GM12878 (cell line): ENCODE results near the gene CCNT2. TPM values are rescaled to one million over a fixed set of nuclear protein-coding genes. Genes with fewer than 3 reads are reported as not detected.

Experiments
- ATAC-seq: fragments of 200-7000 bp; cut with Tn5 transposase; 3 replicates; pipeline ENCODE4 v1.9.1; 2020; ENCODE audit warnings: mild to moderate bottlenecking, moderate library complexity
- Bru-seq: library from RNA; stranded (reverse); fragments of 400-500 nt; gene quantifications from one replicate; lab custom pipeline; 2021; lab: Mats Ljungman, UMichigan
- BruChase-seq, 2 experiments: library from RNA; stranded (reverse); fragments of 400-500 nt; gene quantifications; one replicate each; lab custom pipeline; 2021; lab: Mats Ljungman, UMichigan
- BruUV-seq: library from RNA; stranded (reverse); fragments of 400-500 nt; replicated peaks from 2 replicates; lab custom pipeline; 2021; lab: Mats Ljungman, UMichigan
- CTCF ChIA-PET: fragments of 300-600 bp; sonication (Branson Sonifier 250); formaldehyde crosslinking; extraction: SDS; loops from one replicate; lab custom pipeline; 2021; ENCODE audit warnings: inconsistent platforms; lab: Yijun Ruan, JAX
- POLR2A ChIA-PET: fragments of 350-600 bp; formaldehyde crosslinking; extraction: SDS; loops from one replicate; lab custom pipeline; 2021; ENCODE audit warnings: inconsistent platforms; lab: Charles Lee
- RAD21 ChIA-PET: fragments of 300-600 bp; sonication (Branson Sonifier 250); formaldehyde crosslinking; loops from one replicate; lab custom pipeline; 2023; ENCODE audit warnings: antibody characterized with exemption; ENCODE audit not compliant: unreplicated experiment; lab: Charles Lee
- SMC1A ChIA-PET: fragments of 300-600 bp; sonication (Branson Sonifier 250); formaldehyde crosslinking; loops from one replicate; lab custom pipeline; 2023; ENCODE audit not compliant: unreplicated experiment, uncharacterized antibody; lab: Charles Lee
- DNase-seq: peaks from one replicate; pipeline ENCODE4 v3.0.0-alpha.2; 2011; ENCODE audit warnings: low read depth, low spot score
- FAIRE-seq: peaks from 3 replicates; lab custom pipeline; 2011; peaks lifted over from hg19 to GRCh38; lab: Jason Lieb, UNC
- H2AFZ ChIP-seq: 2 replicates; pipeline ENCODE4 v1.6.0; 2011; ENCODE audit warnings: low read depth, low read length, control low read depth; ENCODE audit not compliant: control insufficient read depth
- H3K27ac ChIP-seq: 2 replicates; pipeline ENCODE4 v1.5.1; 2011; ENCODE audit warnings: control low read depth; ENCODE audit not compliant: control insufficient read depth, insufficient read depth
- H3K27me3 ChIP-seq, 2 experiments: replicated peaks in 1 of 2; 2 replicates each; pipeline versions ENCODE4 v1.6.0 to v1.6.1; 2011; ENCODE audit warnings: low read length in 1 of 2; ENCODE audit not compliant: control insufficient read depth in 2 of 2, insufficient read depth in 2 of 2
- H3K36me3 ChIP-seq, 2 experiments: 2 replicates each; pipeline ENCODE4 v1.5.1; 2011; ENCODE audit warnings: low read length in 1 of 2; ENCODE audit not compliant: control insufficient read depth in 2 of 2, insufficient read depth in 2 of 2
- H3K4me1 ChIP-seq: 2 replicates; pipeline ENCODE4 v1.6.1; 2011; ENCODE audit warnings: mild to moderate bottlenecking, low read length, moderate library complexity, mixed read lengths; ENCODE audit not compliant: control insufficient read depth, insufficient read depth
- H3K4me2 ChIP-seq: 2 replicates; pipeline ENCODE4 v1.6.0; 2011; ENCODE audit warnings: control low read depth; ENCODE audit not compliant: control insufficient read depth, insufficient read depth
- H3K4me3 ChIP-seq: fragments of 200-600 bp; sonication (generic); 2 replicates; pipeline ENCODE4 v1.5.1; 2016
- H3K79me2 ChIP-seq: 2 replicates; pipeline ENCODE4 v1.6.0; 2011; ENCODE audit warnings: low read length; ENCODE audit not compliant: control insufficient read depth, insufficient read depth
- H3K9ac ChIP-seq: 2 replicates; pipeline ENCODE4 v1.8.0; 2011; ENCODE audit warnings: low read length, control low read depth, mixed read lengths; ENCODE audit not compliant: control insufficient read depth, insufficient read depth
- H3K9me3 ChIP-seq: replicated peaks from 3 replicates; pipeline ENCODE4 v1.5.1; 2011; ENCODE audit warnings: mild to moderate bottlenecking, low read length; ENCODE audit not compliant: control insufficient read depth, insufficient read depth
- H4K20me1 ChIP-seq: 2 replicates; pipeline ENCODE4 v1.6.0; 2011; ENCODE audit not compliant: control insufficient read depth, insufficient read depth
- ATF3 ChIP-seq: IDR thresholded peaks from 2 replicates; pipeline ENCODE4 v1.6.1; 2011; ENCODE audit warnings: low read depth, mild to moderate bottlenecking, low read length, moderate library complexity, borderline replicate concordance; ENCODE audit errors: extremely low read depth
- CEBPB ChIP-seq, 2 experiments: fragments of 150-350 bp in 1 of 2; IDR thresholded peaks; 2 replicates each; pipeline ENCODE4 v1.6.1; 2012 to 2014; ENCODE audit warnings: low read depth in 2 of 2, low read length in 2 of 2, borderline replicate concordance in 1 of 2, inconsistent platforms in 1 of 2
- MEF2A ChIP-seq: IDR thresholded peaks from 2 replicates; pipeline ENCODE4 v1.6.1; 2011; ENCODE audit warnings: low read depth, mild to moderate bottlenecking, low read length, moderate library complexity; ENCODE audit not compliant: insufficient read depth
- NFXL1 ChIP-seq: fragments of 450-650 bp; IDR thresholded peaks from 2 replicates; pipeline ENCODE4 v1.6.1; 2017; ENCODE audit warnings: antibody characterized with exemption, mild to moderate bottlenecking, borderline replicate concordance
- POU2F2 ChIP-seq: IDR thresholded peaks from 3 replicates; pipeline ENCODE4 v1.6.1; 2011; ENCODE audit warnings: low read depth, mild to moderate bottlenecking, low read length, borderline replicate concordance
- RAD51 ChIP-seq: fragments of 450-650 bp; IDR thresholded peaks from 2 replicates; pipeline ENCODE4 v1.6.1; 2016; ENCODE audit warnings: moderate library complexity, mild to moderate bottlenecking, inconsistent platforms
- ZBED1 ChIP-seq: IDR thresholded peaks from 2 replicates; pipeline ENCODE4 v1.6.1; 2016; ENCODE audit warnings: borderline replicate concordance
- ZNF207 ChIP-seq: fragments of 450-650 bp; IDR thresholded peaks from 2 replicates; pipeline ENCODE4 v1.6.1; 2014; ENCODE audit warnings: antibody characterized with exemption, mild to moderate bottlenecking, borderline replicate concordance
- ZNF384 ChIP-seq: IDR thresholded peaks from 2 replicates; pipeline ENCODE4 v1.6.1; 2012; ENCODE audit warnings: low read depth, mild to moderate bottlenecking, low read length, improper control_type of control experiment, borderline replicate concordance
- ZNF687 ChIP-seq: fragments of 450-650 bp; IDR thresholded peaks from 2 replicates; pipeline ENCODE4 v1.6.1; 2017; ENCODE audit warnings: mild to moderate bottlenecking, moderate library complexity
- WGBS: methylation state at CpG from one replicate; pipeline ENCODE4 v1.1.6; 2016; ENCODE audit warnings: low lambda C conversion rate; ENCODE audit not compliant: insufficient replicate concordance, insufficient coverage; ENCODE audit errors: missing lambda C conversion rate; 5-methylcytosine and 5-hydroxymethylcytosine counted together
- in situ Hi-C: fragments of 300-500 bp; cut with MboI; formaldehyde crosslinking; loops from 9 replicates; pipeline ENCODE4 v1.14.3; 2018; ENCODE audit warnings: mixed read lengths
- intact Hi-C: fragments of 100-400 bp; cut with micrococcal nuclease; formaldehyde crosslinking; loops from one replicate; pipeline ENCODE4 v1.14.2; 2022; ENCODE audit not compliant: unreplicated experiment
- long read RNA-seq, 2 experiments: library from polyadenylated mRNA; unstranded; transcript quantifications; one replicate each; pipeline ENCODE4 v2.0.0, GENCODE V29; 2019 to 2020
- polyA minus RNA-seq, 3 experiments: library from RNA; depleted of rRNA, polyadenylated mRNA; stranded (reverse); fragments of >200 nt; gene quantifications; 2 replicates each; pipeline ENCODE4 v1.2.3, GENCODE V29; 2011
- polyA plus RNA-seq, 11 experiments: library from polyadenylated mRNA; depleted of rRNA in 4 of 11; unstranded in 6 of 11; stranded (reverse) in 5 of 11; fragments of >200 nt; fragmentation: Nextera tagmentation in 4 of 11; fragmentation: Illumina TruSeq in 1 of 11; extraction: Ambion mirVana in 4 of 11; extraction: Trizol in 1 of 11; gene quantifications; 1 replicate in 1 of 11; 2 replicates in 10 of 11; pipeline versions ENCODE4 v1.2.1 to v1.2.3, GENCODE V29; 2011 to 2016; ENCODE audit warnings: inconsistent platforms in 2 of 11, missing spikeins in 2 of 11, low read depth in 1 of 11
- total RNA-seq, 4 experiments: library from RNA; depleted of rRNA in 3 of 4; stranded (reverse); fragments of >200 nt in 3 of 4; fragmentation: Illumina TruSeq in 1 of 4; extraction: Trizol in 1 of 4; gene quantifications; 2 replicates each; pipeline versions ENCODE4 v1.2.1 to v1.2.3, GENCODE V29; 2013 to 2021
- TF ChIP-seq, protein P1 (sequence below): IDR thresholded peaks from 2 replicates; pipeline ENCODE4 v1.6.1; 2012; ENCODE audit warnings: low read depth, low read length, improper control_type of control experiment

CCNT2 gene
- total RNA-seq (2013; cell fraction: nucleolus; rRNA removed) = 188 and 206 TPM in 2 replicates
- 22.8 and 25.6 TPM in 2 replicates for total RNA-seq (2014; rRNA removed)
- 22.0 and 24.6 TPM in 2 replicates for total RNA-seq (2014; rRNA removed; fragmentation: Illumina TruSeq; extraction: Trizol)
- total RNA-seq (2021) = 21.5 and 23.5 TPM in 2 replicates
- 9.6 TPM for polyA plus RNA-seq (2011; ENCODE audit: low read depth)
- 23.6 and 33.2 TPM in 2 replicates for polyA plus RNA-seq (2011; rRNA removed)
- 10.3 and 14.0 TPM in 2 replicates for polyA plus RNA-seq (2011; cell fraction: cytosol; rRNA removed)
- 44.9 and 47.4 TPM in 2 replicates for polyA plus RNA-seq (2011; cell fraction: nucleus; rRNA removed)
- 11.0 and 12.4 TPM in 2 replicates for polyA plus RNA-seq (2012)
- polyA plus RNA-seq (2014; fragmentation: Illumina TruSeq; extraction: Trizol) = 20.6 and 24.1 TPM in 2 replicates
- polyA plus RNA-seq (2014; fragmentation: Nextera tagmentation; extraction: Ambion mirVana) = 1 to 10 TPM; 6.0 to 7.6 TPM
- 18.8 and 19.3 TPM in 2 replicates for polyA plus RNA-seq (2014; rRNA removed)
- 10 to 100 TPM; 16.5 to 16.8 TPM for polyA plus RNA-seq (2016; fragmentation: Nextera tagmentation; extraction: Ambion mirVana)
- polyA minus RNA-seq (2011; rRNA and poly(A)+ RNA removed) = 30.0 and 42.2 TPM in 2 replicates
- polyA minus RNA-seq (2011; cell fraction: cytosol; rRNA and poly(A)+ RNA removed) = 5.6 and 13.8 TPM in 2 replicates
- polyA minus RNA-seq (2011; cell fraction: nucleus; rRNA and poly(A)+ RNA removed) = 79.7 and 88.0 TPM in 2 replicates
- Bru-seq, nascent RNA = percentile 96 among the genes with signal in this experiment
- BruChase-seq, experiment 1, labeled RNA remaining after a 6-hour chase = percentile 90 among the genes with signal in this experiment
- BruChase-seq, experiment 2, labeled RNA remaining after a 2-hour chase = percentile 95 among the genes with signal in this experiment
- long read RNA-seq, experiment 1, full-length matches to known transcripts = 2 of 5 reads
- long read RNA-seq, experiment 1, partial matches to known transcripts = 1 of 5 reads
- long read RNA-seq, experiment 1, other reads (novel, unspliced or antisense) = 2 of 5 reads
- long read RNA-seq, experiment 2, full-length matches to known transcripts = 32 of 65 reads
- long read RNA-seq, experiment 2, partial matches to known transcripts = 5 of 65 reads
- long read RNA-seq, experiment 2, other reads (novel, unspliced or antisense) = 28 of 65 reads

GRCh38 chr2:134918526-134919340, at the start of gene CCNT2:
Gene CCNT2 (plus strand): TSS chr2:134918822. CDS start chr2:134918855, 33 bp downstream.
- in situ Hi-C loops = loop anchor here (10.0 kb wide), 1 partner anchor 804 kb away; no protein-coding TSS in a partner anchor
- SMC1A ChIA-PET = interaction anchor here (0.8 kb wide), 1 partner anchor 23 kb away, joined by 3 read pairs; no protein-coding TSS in a partner anchor
- no peak for TF ChIP-seq ZNF384
- TF ChIP-seq ZNF207 = no peak
- TF ChIP-seq CEBPB (IDR thresholded peaks at IDR 0.05; ENCODE audit: borderline replicate concordance in 1 of 2, low read depth in 2 of 2, low read length in 2 of 2) = no peak
- TF ChIP-seq NFXL1 = no peak
- peak; percentile 83; the same call in 1 of the 2 replicates for TF ChIP-seq ATF3
- TF ChIP-seq, protein P1, sequence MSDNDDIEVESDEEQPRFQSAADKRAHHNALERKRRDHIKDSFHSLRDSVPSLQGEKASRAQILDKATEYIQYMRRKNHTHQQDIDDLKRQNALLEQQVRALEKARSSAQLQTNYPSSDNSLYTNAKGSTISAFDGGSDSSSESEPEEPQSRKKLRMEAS = 0 out of 2 replicates have a peak, but pooled peaks have one; percentile 29
- TF ChIP-seq MEF2A = no peak
- no peak for TF ChIP-seq ZNF687
- no peak; the same call in 1 of the 2 replicates for TF ChIP-seq RAD51
- peak; percentile 48; the same call in 1 of the 3 replicates for TF ChIP-seq POU2F2
- no peak for TF ChIP-seq ZBED1

More at GRCh38 chr2:134918526-134919340, at the start of gene CCNT2:
- H3K79me2 ChIP-seq = peaks cover 55% of the 10 kb centered on the region
- intact Hi-C loops = loop anchor here (5.0 to 10.0 kb wide), 2 partner anchors 804 to 824 kb away; partner anchors contain the start of gene UBXN4
- H2AFZ ChIP-seq = peak within 1 kb of the TSS; percentile 95
- POLR2A ChIA-PET = interaction anchor here (0.5 to 1.1 kb wide), 4 partner anchors 9 to 553 kb away, joined by 3 to 4 read pairs (median 3); no protein-coding TSS in a partner anchor
- peak within 1 kb of the TSS; percentile 77 for H3K4me2 ChIP-seq
- peak within 1 kb of the TSS; percentile 99 for H3K27ac ChIP-seq
- RAD21 ChIA-PET = no interaction called here
- CTCF ChIA-PET = no interaction called here
- 1% methylated on average over 58 of the region's 83 CpGs for WGBS
- DNase-seq = peak; percentile 95
- H3K9ac ChIP-seq = peak within 1 kb of the TSS; percentile 100
- TSS peak; percentile 76 for BruUV-seq
- H3K9me3 ChIP-seq = no peaks in the 10 kb centered on the region
- no peaks in the 10 kb centered on the region for H4K20me1 ChIP-seq
- H3K27me3 ChIP-seq = no peaks in the 10 kb centered on the region
- peak within 1 kb of the TSS; percentile 91 for H3K4me3 ChIP-seq
- no peak for FAIRE-seq
- peaks cover 0 to 5% of the 10 kb centered on the region in 2 experiments; a peak in 1 of 4 replicates for H3K36me3 ChIP-seq
- peak; percentile 89 for ATAC-seq
- peaks cover 6% of the 10 kb centered on the region for H3K4me1 ChIP-seq
